ENCODE measurements around the gene KCNK16. TPM values are rescaled to one million over a fixed set of nuclear protein-coding genes. Genes with fewer than 3 reads are reported as not detected.

KCNK16 gene
- polyA plus RNA-seq, 3 donors: not detected

- Histone ChIP-seq H3K4me1 (ENCODE audit: control insufficient read depth in 1 of 2, insufficient read depth in 2 of 2, low read length in 2 of 2) (peaks cover 16% of the 10 kb centered on the region in 2 donors), H3K27ac (ENCODE audit: low read depth in 1 of 2, low read length in 2 of 2) (peak overlapping the region; percentile 24 to 27), H3K4me2 (replicated peaks; ENCODE audit: extremely low read depth, low read length, poor library complexity, severe bottlenecking) (peak overlapping the region; percentile 5), H3K4me3 (replicated peaks in 1 of 3; ENCODE audit: low read depth in 2 of 3, low read length in 3 of 3) (no peak overlapping the region), H3K36me3 (replicated peaks in 1 of 2; ENCODE audit: control insufficient read depth in 1 of 2, insufficient read depth in 2 of 2, low read length in 2 of 2) (no peaks in the 10 kb centered on the region), H3K27me3 (ENCODE audit: control insufficient read depth in 2 of 2, insufficient read depth in 2 of 2, low read length in 2 of 2) (peaks cover 0 to 22% of the 10 kb centered on the region in 2 donors), H4K20me1 (ENCODE audit: insufficient read depth, low read length) (no peaks in the 10 kb centered on the region), H3K9ac (ENCODE audit: insufficient read depth, low read length, poor library complexity, severe bottlenecking) (no peak overlapping the region), H2AFZ (ENCODE audit: insufficient read depth, low read depth, low read length, poor library complexity, severe bottlenecking) (peak overlapping the region; percentile 25), H3K79me2 (ENCODE audit: insufficient read depth, low read length) (no peaks in the 10 kb centered on the region), H3K9me3 (replicated peaks in 1 of 2; ENCODE audit: control insufficient read depth in 1 of 2, insufficient read depth in 1 of 2, low read length in 2 of 2) (no peaks in the 10 kb centered on the region)
- Mint-ChIP-seq H3K27ac (peak overlapping the region in 5 of 7 donors; percentile 18 to 89 (median 79)), H3K4me1 (peaks cover 28% of the 10 kb centered on the region), H3K9me3 (peaks cover 0 to 2% (median 0%) of the 10 kb centered on the region in 7 donors), H3K36me3 (peaks cover 0 to 2% of the 10 kb centered on the region in 2 donors), H3K27me3 (ENCODE audit: low read depth in 3 of 3) (peaks cover 23 to 29% (median 27%) of the 10 kb centered on the region in 3 donors), H3K4me3 (peak overlapping the region in 1 of 2 donors; percentile 36)
- DNase-seq: peak in 1 of 3 donors; percentile 35
- intact Hi-C loops (cut with micrococcal nuclease): no loop called here
- WGBS (ENCODE audit: insufficient coverage): 0% methylated on average over 1 of the region's 3 CpGs
- TF ChIP-seq, protein P1, sequence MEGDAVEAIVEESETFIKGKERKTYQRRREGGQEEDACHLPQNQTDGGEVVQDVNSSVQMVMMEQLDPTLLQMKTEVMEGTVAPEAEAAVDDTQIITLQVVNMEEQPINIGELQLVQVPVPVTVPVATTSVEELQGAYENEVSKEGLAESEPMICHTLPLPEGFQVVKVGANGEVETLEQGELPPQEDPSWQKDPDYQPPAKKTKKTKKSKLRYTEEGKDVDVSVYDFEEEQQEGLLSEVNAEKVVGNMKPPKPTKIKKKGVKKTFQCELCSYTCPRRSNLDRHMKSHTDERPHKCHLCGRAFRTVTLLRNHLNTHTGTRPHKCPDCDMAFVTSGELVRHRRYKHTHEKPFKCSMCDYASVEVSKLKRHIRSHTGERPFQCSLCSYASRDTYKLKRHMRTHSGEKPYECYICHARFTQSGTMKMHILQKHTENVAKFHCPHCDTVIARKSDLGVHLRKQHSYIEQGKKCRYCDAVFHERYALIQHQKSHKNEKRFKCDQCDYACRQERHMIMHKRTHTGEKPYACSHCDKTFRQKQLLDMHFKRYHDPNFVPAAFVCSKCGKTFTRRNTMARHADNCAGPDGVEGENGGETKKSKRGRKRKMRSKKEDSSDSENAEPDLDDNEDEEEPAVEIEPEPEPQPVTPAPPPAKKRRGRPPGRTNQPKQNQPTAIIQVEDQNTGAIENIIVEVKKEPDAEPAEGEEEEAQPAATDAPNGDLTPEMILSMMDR (IDR thresholded peaks at IDR 0.05): no peak
These were observed 8.0 kb upstream of the KCNK16 start for GRCh38 chr6:39330476-39330875.

GRCh38 chr6:39330057-39330456 lies 7.6 kb upstream of the KCNK16 start:
- TF ChIP-seq, protein P1 (IDR thresholded peaks at IDR 0.05): no peak
- peak overlapping the region in 5 of 7 donors; percentile 18 to 89 (median 79) for H3K27ac Mint-ChIP-seq
- H3K9me3 ChIP-seq (replicated peaks in 1 of 2; ENCODE audit: control insufficient read depth in 1 of 2, insufficient read depth in 1 of 2, low read length in 2 of 2): no peaks in the 10 kb centered on the region
- H3K4me1 Mint-ChIP-seq: peaks cover 25% of the 10 kb centered on the region
- WGBS (ENCODE audit: insufficient coverage): 67% methylated on average over 2 of the region's 3 CpGs
- peaks cover 0 to 19% of the 10 kb centered on the region in 2 donors for H3K27me3 ChIP-seq (ENCODE audit: control insufficient read depth in 2 of 2, insufficient read depth in 2 of 2, low read length in 2 of 2)
- peaks cover 0 to 2% (median 0%) of the 10 kb centered on the region in 7 donors for H3K9me3 Mint-ChIP-seq
- peak; percentile 75 to 87 (median 82) for DNase-seq
- no peaks in the 10 kb centered on the region for H3K79me2 ChIP-seq (ENCODE audit: insufficient read depth, low read length)
- H3K27ac ChIP-seq (ENCODE audit: low read depth in 1 of 2, low read length in 2 of 2): peak overlapping the region; percentile 24 to 27
- peak overlapping the region in 1 of 2 donors; percentile 36 for H3K4me3 Mint-ChIP-seq
- intact Hi-C loops (cut with micrococcal nuclease): no loop called here
- peaks cover 23 to 31% (median 27%) of the 10 kb centered on the region in 3 donors for H3K27me3 Mint-ChIP-seq (ENCODE audit: low read depth in 3 of 3)
- H3K9ac ChIP-seq (ENCODE audit: insufficient read depth, low read length, poor library complexity, severe bottlenecking): no peak overlapping the region
- H3K4me3 ChIP-seq (replicated peaks in 1 of 3; ENCODE audit: low read depth in 2 of 3, low read length in 3 of 3): no peak overlapping the region
- peaks cover 0 to 2% of the 10 kb centered on the region in 2 donors for H3K36me3 Mint-ChIP-seq
- no peaks in the 10 kb centered on the region for H3K36me3 ChIP-seq (replicated peaks in 1 of 2; ENCODE audit: control insufficient read depth in 1 of 2, insufficient read depth in 2 of 2, low read length in 2 of 2)
- H4K20me1 ChIP-seq (ENCODE audit: insufficient read depth, low read length): no peaks in the 10 kb centered on the region
- H2AFZ ChIP-seq (ENCODE audit: insufficient read depth, low read depth, low read length, poor library complexity, severe bottlenecking): peak overlapping the region; percentile 25
- H3K4me2 ChIP-seq (replicated peaks; ENCODE audit: extremely low read depth, low read length, poor library complexity, severe bottlenecking): peak overlapping the region; percentile 5
- H3K4me1 ChIP-seq (ENCODE audit: control insufficient read depth in 1 of 2, insufficient read depth in 2 of 2, low read length in 2 of 2): peaks cover 13% of the 10 kb centered on the region in 2 donors
